ENCODE results near the gene COL24A1.
"Not testable (repeated sequence)": the region's sequence is repeated elsewhere in the genome, so short reads cannot be mapped to it uniquely, and the experiment has no call there.

Gene COL24A1

DNA sequence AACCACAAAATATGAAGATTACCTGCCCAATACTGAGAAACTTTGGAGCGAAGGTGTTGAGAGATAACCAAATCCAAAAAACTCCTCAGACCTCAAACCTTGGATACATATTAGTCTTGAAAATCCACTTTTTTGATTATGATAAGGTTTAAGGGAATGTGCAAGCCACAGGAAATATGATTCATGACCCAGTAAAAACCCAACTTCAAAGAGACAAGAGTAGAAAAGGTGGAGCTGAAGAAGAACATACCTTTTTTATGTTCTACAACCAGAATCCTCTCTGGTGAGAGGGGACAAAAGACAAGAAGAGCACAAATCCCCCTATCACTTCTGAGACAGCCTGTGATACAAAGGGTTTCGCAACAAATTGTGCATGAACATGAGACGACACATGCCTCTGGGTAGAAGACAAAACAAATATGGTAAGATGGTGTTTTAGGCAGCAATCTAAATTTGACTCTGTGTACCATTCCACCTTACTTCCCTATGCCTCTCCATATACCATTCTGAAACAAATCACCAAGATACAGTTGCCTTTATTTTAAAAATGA lies 37.3 kb downstream of the COL24A1 start:
- Histone ChIP-seq H3K9ac (ENCODE audit: low read length) (no peak overlapping the region), H3K4me3 (ENCODE audit: low read depth, low read length, poor library complexity, severe bottlenecking) (no peak overlapping the region), H3K36me3 (ENCODE audit: insufficient read depth, low read length) (no peaks in the 10 kb centered on the region), H3K4me2 (ENCODE audit: low read length) (no peak overlapping the region), H3K9me3 (ENCODE audit: low read length) (no peaks in the 10 kb centered on the region), H3K79me2 (ENCODE audit: insufficient read depth, low read length) (no peaks in the 10 kb centered on the region), H3K27me3 (ENCODE audit: insufficient read depth, low read length) (no peaks in the 10 kb centered on the region), H3K4me1 (ENCODE audit: insufficient read depth, low read length, severe bottlenecking) (no peaks in the 10 kb centered on the region), H3K27ac (ENCODE audit: low read depth, low read length, poor library complexity, severe bottlenecking) (no peak overlapping the region), H3K9me2 (ENCODE audit: low read depth, low read length) (no peaks in the 10 kb centered on the region), H4K20me1 (ENCODE audit: insufficient read depth, low read length) (no peaks in the 10 kb centered on the region), H3F3A (ENCODE audit: insufficient read depth, low read length) (no peaks in the 10 kb centered on the region), H2AFZ (ENCODE audit: low read length) (no peak overlapping the region)
- TF ChIP-seq EZH2 (IDR thresholded peaks at IDR 0.05; ENCODE audit: borderline replicate concordance, low read length) = no peak
- TF ChIP-seq, protein P1, sequence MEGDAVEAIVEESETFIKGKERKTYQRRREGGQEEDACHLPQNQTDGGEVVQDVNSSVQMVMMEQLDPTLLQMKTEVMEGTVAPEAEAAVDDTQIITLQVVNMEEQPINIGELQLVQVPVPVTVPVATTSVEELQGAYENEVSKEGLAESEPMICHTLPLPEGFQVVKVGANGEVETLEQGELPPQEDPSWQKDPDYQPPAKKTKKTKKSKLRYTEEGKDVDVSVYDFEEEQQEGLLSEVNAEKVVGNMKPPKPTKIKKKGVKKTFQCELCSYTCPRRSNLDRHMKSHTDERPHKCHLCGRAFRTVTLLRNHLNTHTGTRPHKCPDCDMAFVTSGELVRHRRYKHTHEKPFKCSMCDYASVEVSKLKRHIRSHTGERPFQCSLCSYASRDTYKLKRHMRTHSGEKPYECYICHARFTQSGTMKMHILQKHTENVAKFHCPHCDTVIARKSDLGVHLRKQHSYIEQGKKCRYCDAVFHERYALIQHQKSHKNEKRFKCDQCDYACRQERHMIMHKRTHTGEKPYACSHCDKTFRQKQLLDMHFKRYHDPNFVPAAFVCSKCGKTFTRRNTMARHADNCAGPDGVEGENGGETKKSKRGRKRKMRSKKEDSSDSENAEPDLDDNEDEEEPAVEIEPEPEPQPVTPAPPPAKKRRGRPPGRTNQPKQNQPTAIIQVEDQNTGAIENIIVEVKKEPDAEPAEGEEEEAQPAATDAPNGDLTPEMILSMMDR (IDR thresholded peaks at IDR 0.05; ENCODE audit: low read length) = no peak

DNA sequence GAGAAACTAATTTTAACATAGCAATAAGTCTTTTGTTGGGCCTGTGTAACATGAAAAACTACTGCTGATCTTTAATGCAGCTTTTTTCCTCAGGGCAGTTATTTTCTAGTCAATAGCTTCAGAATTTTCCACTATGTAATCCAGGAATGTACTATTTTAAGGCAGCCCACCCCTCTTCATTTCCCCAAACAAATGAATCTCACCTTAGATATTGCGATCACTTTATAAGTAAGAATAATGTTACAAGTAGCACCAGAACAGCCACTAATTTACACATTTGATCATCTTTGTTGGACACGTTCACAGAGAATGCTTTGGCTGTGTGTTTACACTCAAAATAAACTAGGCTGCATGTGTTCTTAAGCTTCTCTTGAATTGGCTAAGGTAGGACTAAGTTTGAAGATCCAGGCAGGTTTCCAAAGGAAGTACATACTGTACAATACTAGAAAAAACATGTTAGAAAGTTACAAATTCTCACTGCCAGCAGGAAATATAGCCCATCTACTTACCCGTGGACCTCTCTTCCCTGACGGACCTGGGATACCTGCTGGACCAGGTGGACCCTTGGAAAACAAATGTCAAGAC lies 41.7 kb downstream of the COL24A1 start:
- Histone ChIP-seq H3K4me2 (ENCODE audit: low read length) (no peak overlapping the region), H3K4me3 (ENCODE audit: low read depth, low read length, poor library complexity, severe bottlenecking) (no peak overlapping the region), H3F3A (ENCODE audit: insufficient read depth, low read length) (no peaks in the 10 kb centered on the region), H3K9me2 (ENCODE audit: low read depth, low read length) (no peaks in the 10 kb centered on the region), H2AFZ (ENCODE audit: low read length) (no peak overlapping the region), H3K9me3 (ENCODE audit: low read length) (no peaks in the 10 kb centered on the region), H3K4me1 (ENCODE audit: insufficient read depth, low read length, severe bottlenecking) (no peaks in the 10 kb centered on the region), H4K20me1 (ENCODE audit: insufficient read depth, low read length) (no peaks in the 10 kb centered on the region), H3K27me3 (ENCODE audit: insufficient read depth, low read length) (no peaks in the 10 kb centered on the region), H3K27ac (ENCODE audit: low read depth, low read length, poor library complexity, severe bottlenecking) (no peak overlapping the region), H3K36me3 (ENCODE audit: insufficient read depth, low read length) (no peaks in the 10 kb centered on the region), H3K9ac (ENCODE audit: low read length) (no peak overlapping the region), H3K79me2 (ENCODE audit: insufficient read depth, low read length) (no peaks in the 10 kb centered on the region)
- no peak for TF ChIP-seq EZH2 (IDR thresholded peaks at IDR 0.05; ENCODE audit: borderline replicate concordance, low read length)
- TF ChIP-seq, protein P1 (IDR thresholded peaks at IDR 0.05; ENCODE audit: low read length) = no peak

DNA sequence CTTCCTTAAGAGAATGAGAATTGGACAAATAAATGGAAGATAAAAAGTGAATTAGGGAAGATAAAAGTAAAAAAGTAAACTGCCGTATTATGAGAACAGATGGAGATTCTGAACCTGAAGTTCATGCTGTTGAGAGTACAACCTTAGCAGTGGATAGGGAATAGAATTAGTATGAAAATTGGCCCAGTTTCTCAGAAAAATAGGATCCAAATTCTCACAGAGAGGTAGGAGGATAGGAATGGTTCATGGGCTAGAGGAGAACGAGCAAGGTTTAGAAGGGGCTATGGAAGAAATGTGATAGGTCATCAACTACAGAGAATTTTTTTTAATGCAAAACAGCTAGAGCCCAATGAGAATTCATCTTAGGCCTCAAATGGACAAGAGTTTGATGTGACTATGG lies 42.3 kb downstream of the COL24A1 start:
- Histone ChIP-seq H3K9ac (ENCODE audit: low read length) (no peak overlapping the region), H3K27me3 (ENCODE audit: insufficient read depth, low read length) (no peaks in the 10 kb centered on the region), H3K4me1 (ENCODE audit: insufficient read depth, low read length, severe bottlenecking) (no peaks in the 10 kb centered on the region), H3K9me3 (ENCODE audit: low read length) (no peaks in the 10 kb centered on the region), H4K20me1 (ENCODE audit: insufficient read depth, low read length) (no peaks in the 10 kb centered on the region), H3F3A (ENCODE audit: insufficient read depth, low read length) (no peaks in the 10 kb centered on the region), H2AFZ (ENCODE audit: low read length) (no peak overlapping the region), H3K4me3 (ENCODE audit: low read depth, low read length, poor library complexity, severe bottlenecking) (no peak overlapping the region), H3K9me2 (ENCODE audit: low read depth, low read length) (no peaks in the 10 kb centered on the region), H3K27ac (ENCODE audit: low read depth, low read length, poor library complexity, severe bottlenecking) (no peak overlapping the region), H3K4me2 (ENCODE audit: low read length) (no peak overlapping the region), H3K36me3 (ENCODE audit: insufficient read depth, low read length) (no peaks in the 10 kb centered on the region), H3K79me2 (ENCODE audit: insufficient read depth, low read length) (no peaks in the 10 kb centered on the region)
- TF ChIP-seq, protein P1 (IDR thresholded peaks at IDR 0.05; ENCODE audit: low read length) = no peak
- no peak for TF ChIP-seq EZH2 (IDR thresholded peaks at IDR 0.05; ENCODE audit: borderline replicate concordance, low read length)

DNA sequence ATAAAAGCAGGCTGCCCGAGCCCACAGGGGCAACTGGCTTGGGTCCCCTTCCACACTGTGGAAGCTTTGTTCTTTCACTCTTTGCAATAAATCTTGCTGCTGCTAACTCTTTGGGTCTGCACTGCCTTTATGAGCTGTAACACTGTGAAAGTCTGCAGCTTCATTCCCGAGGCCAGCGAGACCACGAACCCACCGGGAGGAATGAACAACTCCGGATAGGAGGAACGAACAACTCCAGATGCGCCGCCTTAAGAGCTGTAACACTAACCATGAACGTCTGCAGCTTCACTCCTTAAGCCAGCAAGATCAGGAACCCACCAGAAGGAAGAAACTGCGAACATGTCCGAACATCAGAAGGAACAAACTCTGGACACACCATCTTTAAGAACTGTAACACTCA lies 45.0 kb downstream of the COL24A1 start:
- H3K79me2 ChIP-seq (ENCODE audit: insufficient read depth, low read length); H3F3A ChIP-seq (ENCODE audit: insufficient read depth, low read length); H3K27me3 ChIP-seq (ENCODE audit: insufficient read depth, low read length); H4K20me1 ChIP-seq (ENCODE audit: insufficient read depth, low read length); H3K4me1 ChIP-seq (ENCODE audit: insufficient read depth, low read length, severe bottlenecking); H3K4me2 ChIP-seq (ENCODE audit: low read length); H3K9me2 ChIP-seq (ENCODE audit: low read depth, low read length); H3K9ac ChIP-seq (ENCODE audit: low read length); H3K27ac ChIP-seq (ENCODE audit: low read depth, low read length, poor library complexity, severe bottlenecking); H3K36me3 ChIP-seq (ENCODE audit: insufficient read depth, low read length); H2AFZ ChIP-seq (ENCODE audit: low read length); H3K4me3 ChIP-seq (ENCODE audit: low read depth, low read length, poor library complexity, severe bottlenecking); H3K9me3 ChIP-seq (ENCODE audit: low read length): not testable (repeated sequence)

Data from OCI-LY1 (cell line).